Panc1 (cell line): Measurements from ENCODE around the gene FSTL4.

Source experiments
- POLR2AphosphoS5 ChIP-seq: IDR thresholded peaks from 2 replicates; pipeline ENCODE4 v1.6.1; 2012; ENCODE audit warnings: mild to moderate bottlenecking, low read depth, low read length, moderate library complexity
- TCF7L2 ChIP-seq: IDR thresholded peaks from 2 replicates; pipeline ENCODE4 v1.6.1; 2011; ENCODE audit warnings: mild to moderate bottlenecking, low read depth, low read length, inconsistent platforms
- TF ChIP-seq, protein P1 (sequence below), 2 experiments: IDR thresholded peaks; 2 replicates each; pipeline ENCODE4 v1.6.1; 2011 to 2012; ENCODE audit warnings: low read depth in 2 of 2, control low read depth in 1 of 2, low read length in 1 of 2, mild to moderate bottlenecking in 1 of 2, moderate library complexity in 1 of 2; ENCODE audit not compliant: insufficient read depth in 1 of 2
- TF ChIP-seq, protein P2 (sequence below): fragments of 450-650 bp; IDR thresholded peaks from 2 replicates; pipeline ENCODE4 v1.5.1; 2017; ENCODE audit warnings: mild to moderate bottlenecking

DNA sequence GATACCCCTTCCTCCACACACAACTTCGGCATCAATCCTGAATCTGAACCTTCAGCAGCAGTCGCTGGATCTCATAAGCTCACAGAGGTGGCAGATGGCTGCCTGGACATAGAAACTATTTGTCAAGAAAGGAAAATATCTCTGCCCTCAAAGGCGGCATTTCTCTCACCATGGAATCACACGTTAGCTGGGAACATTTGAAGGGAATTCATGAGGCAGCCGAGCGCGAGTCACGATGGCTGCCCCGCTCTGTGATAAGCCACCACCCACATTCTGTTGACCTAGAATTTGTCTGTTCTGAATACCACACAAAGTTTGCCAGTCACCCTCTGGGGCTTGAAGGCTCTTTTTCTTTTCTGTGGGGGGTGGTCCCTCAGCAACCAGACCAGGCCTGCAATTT, 157.9 kb downstream of the FSTL4 start:
- no peak for TF ChIP-seq POLR2AphosphoS5
- TF ChIP-seq, protein P1, sequence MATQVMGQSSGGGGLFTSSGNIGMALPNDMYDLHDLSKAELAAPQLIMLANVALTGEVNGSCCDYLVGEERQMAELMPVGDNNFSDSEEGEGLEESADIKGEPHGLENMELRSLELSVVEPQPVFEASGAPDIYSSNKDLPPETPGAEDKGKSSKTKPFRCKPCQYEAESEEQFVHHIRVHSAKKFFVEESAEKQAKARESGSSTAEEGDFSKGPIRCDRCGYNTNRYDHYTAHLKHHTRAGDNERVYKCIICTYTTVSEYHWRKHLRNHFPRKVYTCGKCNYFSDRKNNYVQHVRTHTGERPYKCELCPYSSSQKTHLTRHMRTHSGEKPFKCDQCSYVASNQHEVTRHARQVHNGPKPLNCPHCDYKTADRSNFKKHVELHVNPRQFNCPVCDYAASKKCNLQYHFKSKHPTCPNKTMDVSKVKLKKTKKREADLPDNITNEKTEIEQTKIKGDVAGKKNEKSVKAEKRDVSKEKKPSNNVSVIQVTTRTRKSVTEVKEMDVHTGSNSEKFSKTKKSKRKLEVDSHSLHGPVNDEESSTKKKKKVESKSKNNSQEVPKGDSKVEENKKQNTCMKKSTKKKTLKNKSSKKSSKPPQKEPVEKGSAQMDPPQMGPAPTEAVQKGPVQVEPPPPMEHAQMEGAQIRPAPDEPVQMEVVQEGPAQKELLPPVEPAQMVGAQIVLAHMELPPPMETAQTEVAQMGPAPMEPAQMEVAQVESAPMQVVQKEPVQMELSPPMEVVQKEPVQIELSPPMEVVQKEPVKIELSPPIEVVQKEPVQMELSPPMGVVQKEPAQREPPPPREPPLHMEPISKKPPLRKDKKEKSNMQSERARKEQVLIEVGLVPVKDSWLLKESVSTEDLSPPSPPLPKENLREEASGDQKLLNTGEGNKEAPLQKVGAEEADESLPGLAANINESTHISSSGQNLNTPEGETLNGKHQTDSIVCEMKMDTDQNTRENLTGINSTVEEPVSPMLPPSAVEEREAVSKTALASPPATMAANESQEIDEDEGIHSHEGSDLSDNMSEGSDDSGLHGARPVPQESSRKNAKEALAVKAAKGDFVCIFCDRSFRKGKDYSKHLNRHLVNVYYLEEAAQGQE (IDR thresholded peaks at IDR 0.05; ENCODE audit: insufficient read depth in 1 of 2, low read depth in 2 of 2, low read length in 1 of 2), result no peak
- TF ChIP-seq, protein P2, sequence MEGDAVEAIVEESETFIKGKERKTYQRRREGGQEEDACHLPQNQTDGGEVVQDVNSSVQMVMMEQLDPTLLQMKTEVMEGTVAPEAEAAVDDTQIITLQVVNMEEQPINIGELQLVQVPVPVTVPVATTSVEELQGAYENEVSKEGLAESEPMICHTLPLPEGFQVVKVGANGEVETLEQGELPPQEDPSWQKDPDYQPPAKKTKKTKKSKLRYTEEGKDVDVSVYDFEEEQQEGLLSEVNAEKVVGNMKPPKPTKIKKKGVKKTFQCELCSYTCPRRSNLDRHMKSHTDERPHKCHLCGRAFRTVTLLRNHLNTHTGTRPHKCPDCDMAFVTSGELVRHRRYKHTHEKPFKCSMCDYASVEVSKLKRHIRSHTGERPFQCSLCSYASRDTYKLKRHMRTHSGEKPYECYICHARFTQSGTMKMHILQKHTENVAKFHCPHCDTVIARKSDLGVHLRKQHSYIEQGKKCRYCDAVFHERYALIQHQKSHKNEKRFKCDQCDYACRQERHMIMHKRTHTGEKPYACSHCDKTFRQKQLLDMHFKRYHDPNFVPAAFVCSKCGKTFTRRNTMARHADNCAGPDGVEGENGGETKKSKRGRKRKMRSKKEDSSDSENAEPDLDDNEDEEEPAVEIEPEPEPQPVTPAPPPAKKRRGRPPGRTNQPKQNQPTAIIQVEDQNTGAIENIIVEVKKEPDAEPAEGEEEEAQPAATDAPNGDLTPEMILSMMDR, result no peak
- no peak for TF ChIP-seq TCF7L2
